ENCODE measurements around the gene NELFB. TPM values are rescaled to one million over a fixed set of nuclear protein-coding genes. Genes with fewer than 3 reads are reported as not detected.

Gene NELFB
- total and polyA plus RNA-seq, 9 of the 15 experiments (the other 6 are each of a cell fraction or from before 2014, with no cell fraction given): 0.24 to 84.0 (median 29.7) TPM

- TF ChIP-seq HNRNPH1 (optimal IDR thresholded peaks at IDR 0.05; ENCODE audit: low read depth, low read length) (no peak), FIP1L1 (IDR thresholded peaks at IDR 0.05; ENCODE audit: low read depth, low read length, poor library complexity, severe bottlenecking) (peak; percentile 89), SIRT6 (IDR thresholded peaks at IDR 0.05; ENCODE audit: low read depth, low read length) (peak; percentile 20), RBM22 (IDR thresholded peaks at IDR 0.05; ENCODE audit: low read depth, low read length, poor library complexity, severe bottlenecking) (peak; percentile 94), DPF2 (IDR thresholded peaks at IDR 0.05) (no peak), IRF9 (tag; IDR thresholded peaks at IDR 0.05) (no peak), TOE1 (IDR thresholded peaks at IDR 0.05; ENCODE audit: borderline replicate concordance) (no peak), TOE1 (CRISPR knock-in tag; IDR thresholded peaks at IDR 0.05; ENCODE audit: borderline replicate concordance, low read depth) (no peak), KLF16 (IDR thresholded peaks at IDR 0.05) (no peak), KAT7 (CRISPR knock-in tag; IDR thresholded peaks at IDR 0.05; ENCODE audit: borderline replicate concordance) (peak; percentile 29; the same call in 1 of the 2 replicates), ZBTB17 (CRISPR knock-in tag; IDR thresholded peaks at IDR 0.05) (no peak), SAP30 (IDR thresholded peaks at IDR 0.05; ENCODE audit: borderline replicate concordance, insufficient read depth, low read depth, low read length, poor library complexity, severe bottlenecking) (peak; percentile 20), TFAP4 (CRISPR knock-in tag; IDR thresholded peaks at IDR 0.05; ENCODE audit: borderline replicate concordance) (0 out of 2 replicates have a peak, but pooled peaks have one; percentile 11), MLLT1 (IDR thresholded peaks at IDR 0.05) (no peak), FOXP4 (CRISPR knock-in tag; IDR thresholded peaks at IDR 0.05; ENCODE audit: borderline replicate concordance) (0 out of 2 replicates have a peak, but pooled peaks have one; percentile 1), ESRRA (IDR thresholded peaks at IDR 0.05; ENCODE audit: borderline replicate concordance, low read depth) (0 out of 2 replicates have a peak, but pooled peaks have one; percentile 0), ZC3H11A (IDR thresholded peaks at IDR 0.05; ENCODE audit: low read depth, low read length) (no peak), NR1H2 (CRISPR knock-in tag; IDR thresholded peaks at IDR 0.05) (no peak; the same call in 1 of the 2 replicates), TAL1 (IDR thresholded peaks at IDR 0.05) (no peak), ELF4 (CRISPR knock-in tag; IDR thresholded peaks at IDR 0.05) (no peak), CHD1 (IDR thresholded peaks at IDR 0.05; ENCODE audit: low read length) (peak; percentile 61)
These were observed 12.6 kb upstream of the NELFB start (continued) for GRCh38 chr9:137242269-137243203.
